Neural cell (in vitro differentiated cells): ENCODE results near the gene PMPCA.

Experiments
- EZH2 ChIP-seq: fragments of 200-600, 300-800 bp; shearing (Covaris generic), sonication (generic); IDR thresholded peaks from 2 replicates; pipeline ENCODE4 v1.6.1; 2014; ENCODE audit warnings: antibody characterized with exemption, low read length, borderline replicate concordance, mild to moderate bottlenecking; ENCODE audit not compliant: insufficient read depth, poor library complexity, severe bottlenecking
- POLR2AphosphoS5 ChIP-seq: IDR thresholded peaks from 2 replicates; pipeline ENCODE4 v1.6.1; 2012
- RAD21 ChIP-seq: fragments of 450-650 bp; conservative IDR thresholded peaks from 2 replicates; pipeline ENCODE4 v1.6.1; 2014; ENCODE audit warnings: antibody characterized with exemption, mild to moderate bottlenecking, moderate library complexity
- TF ChIP-seq, protein P1 (sequence below): fragments of 450-650 bp; IDR thresholded peaks from 2 replicates; pipeline ENCODE4 v1.5.1; 2014; ENCODE audit warnings: antibody characterized with exemption, mild to moderate bottlenecking, moderate library complexity; ENCODE audit not compliant: poor library complexity, severe bottlenecking

DNA sequence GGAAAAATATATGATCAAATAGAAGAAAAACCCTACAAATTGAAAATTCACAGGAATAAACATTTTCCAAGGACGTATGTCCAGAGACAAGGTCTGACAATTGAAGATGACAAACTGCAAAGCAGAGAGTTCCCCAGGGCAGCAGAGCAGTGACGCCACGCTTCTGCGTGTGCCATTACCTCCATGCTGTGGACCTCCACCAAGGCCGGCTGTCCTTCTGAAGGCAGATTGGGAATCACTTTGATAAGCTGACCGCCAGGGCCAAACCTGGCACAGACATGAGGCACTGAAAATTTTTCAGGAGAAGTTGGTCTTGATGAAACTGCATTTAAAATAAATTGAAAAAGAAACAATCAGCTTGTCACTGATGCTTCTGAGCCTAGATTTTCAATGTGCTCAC is 53.8 kb downstream of the PMPCA start:
- TF ChIP-seq, protein P1, sequence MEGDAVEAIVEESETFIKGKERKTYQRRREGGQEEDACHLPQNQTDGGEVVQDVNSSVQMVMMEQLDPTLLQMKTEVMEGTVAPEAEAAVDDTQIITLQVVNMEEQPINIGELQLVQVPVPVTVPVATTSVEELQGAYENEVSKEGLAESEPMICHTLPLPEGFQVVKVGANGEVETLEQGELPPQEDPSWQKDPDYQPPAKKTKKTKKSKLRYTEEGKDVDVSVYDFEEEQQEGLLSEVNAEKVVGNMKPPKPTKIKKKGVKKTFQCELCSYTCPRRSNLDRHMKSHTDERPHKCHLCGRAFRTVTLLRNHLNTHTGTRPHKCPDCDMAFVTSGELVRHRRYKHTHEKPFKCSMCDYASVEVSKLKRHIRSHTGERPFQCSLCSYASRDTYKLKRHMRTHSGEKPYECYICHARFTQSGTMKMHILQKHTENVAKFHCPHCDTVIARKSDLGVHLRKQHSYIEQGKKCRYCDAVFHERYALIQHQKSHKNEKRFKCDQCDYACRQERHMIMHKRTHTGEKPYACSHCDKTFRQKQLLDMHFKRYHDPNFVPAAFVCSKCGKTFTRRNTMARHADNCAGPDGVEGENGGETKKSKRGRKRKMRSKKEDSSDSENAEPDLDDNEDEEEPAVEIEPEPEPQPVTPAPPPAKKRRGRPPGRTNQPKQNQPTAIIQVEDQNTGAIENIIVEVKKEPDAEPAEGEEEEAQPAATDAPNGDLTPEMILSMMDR: no peak
- no peak for TF ChIP-seq POLR2AphosphoS5
- TF ChIP-seq RAD21: no peak
- no peak for TF ChIP-seq EZH2
